Ectodermal cell (in vitro differentiated cells): Measurements from ENCODE around the gene BAIAP2.

Source experiments
- H3K27ac ChIP-seq: 2 replicates; pipeline ENCODE4 v1.7.0; 2013; ENCODE audit warnings: mild to moderate bottlenecking, low read depth, low read length; ENCODE audit not compliant: insufficient read depth, poor library complexity, severe bottlenecking
- H3K27me3 ChIP-seq: 2 replicates; pipeline ENCODE4 v1.7.0; 2013; ENCODE audit warnings: mild to moderate bottlenecking, low read length; ENCODE audit not compliant: insufficient read depth, control insufficient read depth, poor library complexity, severe bottlenecking
- H3K36me3 ChIP-seq: one replicate; pipeline ENCODE4 v1.7.0; 2013; ENCODE audit warnings: low read length; ENCODE audit not compliant: control insufficient read depth, insufficient read depth
- H3K4me1 ChIP-seq: one replicate; pipeline ENCODE4 v1.7.0; 2013; ENCODE audit warnings: low read length; ENCODE audit not compliant: control insufficient read depth, insufficient read depth
- H3K4me3 ChIP-seq: 2 replicates; pipeline ENCODE4 v1.7.0; 2013; ENCODE audit warnings: low read depth, low read length, control low read depth; ENCODE audit not compliant: insufficient read depth
- H3K9me3 ChIP-seq: 2 replicates; pipeline ENCODE4 v1.7.0; 2013; ENCODE audit warnings: mild to moderate bottlenecking, low read length, moderate library complexity; ENCODE audit not compliant: control insufficient read depth
- WGBS, 2 experiments: methylation state at CpG; one replicate each; pipeline ENCODE4 v1.1.7; 2013; ENCODE audit warnings: missing lambda C conversion rate in 2 of 2; 5-methylcytosine and 5-hydroxymethylcytosine counted together

BAIAP2 gene

DNA sequence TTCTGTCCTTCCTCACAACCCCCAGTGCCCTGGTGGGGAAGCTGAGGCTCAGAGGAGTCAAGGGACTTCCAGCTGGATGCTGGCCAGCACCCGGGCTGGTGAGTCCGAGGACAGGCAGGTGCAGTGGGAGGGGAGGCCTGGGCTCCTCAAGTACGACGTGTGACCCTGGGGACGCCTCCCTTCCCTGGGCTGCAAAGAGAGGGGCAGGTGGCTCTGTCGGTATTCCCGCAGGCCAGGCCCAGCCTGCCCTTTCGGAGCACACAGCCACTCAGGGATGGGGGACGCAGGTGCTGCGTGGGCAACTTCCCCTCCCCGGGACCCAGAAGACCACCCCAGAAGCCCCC lies 97.2 kb downstream of the BAIAP2 start:
- peaks cover 40% of the 10 kb centered on the region for H3K4me1 ChIP-seq
- H3K27me3 ChIP-seq = no peaks in the 10 kb centered on the region
- H3K27ac ChIP-seq = no peak overlapping the region
- H3K36me3 ChIP-seq = no peaks in the 10 kb centered on the region
- H3K4me3 ChIP-seq = no peak overlapping the region
- no peaks in the 10 kb centered on the region for H3K9me3 ChIP-seq
- 72 to 74% methylated on average over 11 of the region's 11 CpGs for WGBS, 2 experiments

DNA sequence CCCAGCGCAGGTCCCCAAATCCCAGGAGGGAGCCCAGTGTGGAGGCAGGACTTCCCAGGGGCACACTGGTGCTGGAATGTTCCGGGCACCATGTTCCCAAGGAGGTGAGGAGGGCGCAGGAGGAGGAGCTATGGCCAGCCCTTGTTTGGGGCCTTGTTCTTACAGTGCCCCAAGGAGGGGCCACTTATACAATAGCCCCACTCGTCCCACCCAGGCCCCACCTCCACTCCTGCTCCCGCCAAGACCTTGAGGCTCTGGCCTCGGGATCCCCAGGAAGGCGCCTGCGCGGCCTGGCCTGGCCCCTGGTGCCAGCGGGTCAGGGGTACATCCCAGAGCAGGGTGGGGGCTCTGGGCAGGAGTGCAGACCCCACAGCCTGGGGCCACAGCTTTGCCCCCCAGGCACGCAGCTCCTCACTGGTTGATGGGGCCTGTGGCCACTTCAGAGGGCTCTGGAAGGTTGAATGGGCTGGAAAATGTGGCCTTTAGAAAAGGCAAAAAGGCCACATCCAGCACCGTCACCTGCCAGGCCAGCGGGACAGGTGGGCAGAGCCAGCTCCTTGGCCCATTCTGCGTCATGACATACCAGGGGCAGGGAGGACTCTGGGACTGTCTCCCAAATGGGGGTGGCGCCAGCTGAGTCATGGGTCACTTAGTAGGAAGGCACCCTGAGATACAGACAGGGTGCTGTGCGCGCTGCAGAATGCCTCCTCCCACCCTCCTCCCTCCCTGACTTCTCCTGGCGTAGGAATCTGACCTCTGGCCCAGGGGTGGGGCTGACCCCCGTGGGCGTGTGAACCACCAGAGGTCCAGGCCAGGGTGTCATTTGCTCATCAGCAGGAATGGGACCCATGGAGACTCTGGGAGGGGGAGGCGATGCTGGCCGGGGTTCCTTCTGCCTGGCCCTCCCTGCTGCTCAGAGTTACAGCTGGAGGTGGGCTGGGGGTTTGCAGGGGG lies 98.1 kb downstream of the BAIAP2 start:
- Histone ChIP-seq H3K27ac (no peak overlapping the region), H3K9me3 (no peaks in the 10 kb centered on the region), H3K36me3 (no peaks in the 10 kb centered on the region), H3K4me3 (no peak overlapping the region), H3K4me1 (peaks cover 34% of the 10 kb centered on the region), H3K27me3 (no peaks in the 10 kb centered on the region)
- 91% methylated on average over 22 of the region's 22 CpGs for WGBS, 2 experiments

DNA sequence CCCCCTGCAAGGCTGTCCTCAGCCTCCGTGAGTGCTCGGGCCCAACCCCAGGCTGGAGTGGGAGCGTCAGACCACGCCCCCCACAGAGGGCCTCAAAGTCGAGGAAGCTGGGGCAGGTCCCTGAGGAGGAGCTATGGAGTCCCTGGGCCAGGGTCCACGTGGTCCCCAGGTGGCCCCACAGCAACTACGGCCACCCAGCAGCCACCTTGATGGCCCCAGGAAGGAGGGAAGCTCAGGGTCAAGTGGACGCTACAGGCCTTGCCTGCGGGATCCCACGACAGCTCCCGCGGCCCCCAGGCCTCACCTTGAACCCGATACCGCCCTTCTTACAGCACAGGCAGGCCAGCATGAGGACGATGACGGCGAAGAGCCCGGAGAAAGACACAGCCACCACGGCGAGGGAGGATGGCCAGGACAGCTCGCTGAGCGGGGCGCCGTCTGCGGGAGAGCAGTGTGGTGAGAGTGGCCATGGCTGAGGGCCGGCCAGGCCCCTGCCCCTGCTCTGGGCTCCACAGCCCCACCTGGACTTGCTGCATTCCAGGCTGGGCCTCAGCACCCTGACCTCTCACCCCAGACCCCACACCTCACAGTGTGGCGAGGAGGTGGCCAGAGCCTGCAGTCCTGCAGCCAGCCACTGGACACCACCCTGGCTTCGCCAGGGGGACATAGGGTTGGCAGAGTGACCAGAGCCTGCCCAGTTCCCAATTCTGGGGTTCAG lies 99.3 kb downstream of the BAIAP2 start:
- no peaks in the 10 kb centered on the region for H3K9me3 ChIP-seq
- H3K4me1 ChIP-seq = peaks cover 31% of the 10 kb centered on the region
- H3K36me3 ChIP-seq = no peaks in the 10 kb centered on the region
- no peak overlapping the region for H3K4me3 ChIP-seq
- no peak overlapping the region for H3K27ac ChIP-seq
- no peaks in the 10 kb centered on the region for H3K27me3 ChIP-seq
- WGBS, 2 experiments = 88 to 90% methylated on average over 28 of the region's 28 CpGs

DNA sequence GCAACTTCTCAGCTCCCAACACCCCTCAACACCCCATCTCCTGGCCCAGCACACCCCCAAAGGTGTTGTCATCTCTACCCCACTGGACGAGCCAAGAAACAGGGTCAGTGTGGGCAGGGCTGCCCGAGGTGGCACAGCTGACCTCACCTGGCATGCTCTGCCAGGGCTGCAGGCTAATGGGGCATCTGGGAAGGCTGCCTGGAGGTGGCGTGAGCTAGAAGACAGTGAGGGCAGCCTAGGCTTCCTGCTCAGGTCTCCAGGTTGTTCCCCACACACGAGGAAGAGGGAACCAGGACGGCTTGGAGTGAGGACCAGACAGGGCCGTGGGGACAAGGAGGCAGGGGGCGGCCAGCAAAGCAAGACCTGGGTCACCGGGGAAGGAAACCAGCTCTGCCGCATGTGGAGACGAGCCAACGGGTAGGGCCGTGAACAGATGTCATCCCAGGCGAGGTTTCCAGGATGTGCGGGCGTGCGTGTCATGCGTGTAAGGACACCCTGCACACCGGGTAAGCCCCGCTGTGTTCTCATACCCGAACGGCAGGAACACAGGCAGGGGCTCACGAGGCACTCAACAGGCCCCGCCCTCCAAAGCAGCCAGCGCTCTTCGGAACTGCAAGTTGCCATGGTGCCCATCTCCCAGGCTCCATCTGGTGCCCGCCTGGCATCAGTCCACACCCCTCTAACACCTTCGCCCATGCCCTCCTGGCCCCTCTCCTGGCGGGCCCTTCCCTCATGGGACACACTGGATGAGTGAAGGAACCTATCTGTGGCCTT lies 100.7 kb downstream of the BAIAP2 start:
- Histone ChIP-seq H3K36me3 (no peaks in the 10 kb centered on the region), H3K9me3 (no peaks in the 10 kb centered on the region), H3K4me1 (peaks cover 30% of the 10 kb centered on the region), H3K27me3 (no peaks in the 10 kb centered on the region), H3K4me3 (no peak overlapping the region), H3K27ac (no peak overlapping the region)
- 91 to 92% methylated on average over 28 of the region's 28 CpGs for WGBS, 2 experiments

DNA sequence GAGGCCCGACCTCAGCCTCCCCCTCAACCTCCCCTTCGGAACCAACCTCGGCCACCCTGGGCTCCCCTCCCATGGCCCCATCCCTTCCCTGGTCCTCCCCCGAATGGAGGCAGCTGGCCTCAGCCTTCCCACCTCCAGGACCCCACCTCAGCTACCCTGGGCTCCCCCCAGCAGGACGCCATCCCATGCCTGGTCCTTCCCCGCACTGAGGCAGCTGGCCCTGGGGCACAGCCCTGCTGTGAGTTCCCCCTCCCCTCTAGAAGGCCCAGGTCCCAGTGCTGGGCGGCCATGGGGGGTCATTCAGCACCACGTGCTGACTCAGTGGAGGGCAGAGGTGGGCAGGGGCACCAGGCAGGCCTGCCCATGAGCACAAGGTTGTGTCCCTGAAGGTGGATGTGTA lies 101.4 kb downstream of the BAIAP2 start:
- H3K27ac ChIP-seq = no peak overlapping the region
- no peaks in the 10 kb centered on the region for H3K36me3 ChIP-seq
- no peak overlapping the region for H3K4me3 ChIP-seq
- H3K9me3 ChIP-seq = no peaks in the 10 kb centered on the region
- H3K4me1 ChIP-seq = peaks cover 24% of the 10 kb centered on the region
- WGBS, 2 experiments = 84 to 88% methylated on average over 8 of the region's 8 CpGs
- no peaks in the 10 kb centered on the region for H3K27me3 ChIP-seq

DNA sequence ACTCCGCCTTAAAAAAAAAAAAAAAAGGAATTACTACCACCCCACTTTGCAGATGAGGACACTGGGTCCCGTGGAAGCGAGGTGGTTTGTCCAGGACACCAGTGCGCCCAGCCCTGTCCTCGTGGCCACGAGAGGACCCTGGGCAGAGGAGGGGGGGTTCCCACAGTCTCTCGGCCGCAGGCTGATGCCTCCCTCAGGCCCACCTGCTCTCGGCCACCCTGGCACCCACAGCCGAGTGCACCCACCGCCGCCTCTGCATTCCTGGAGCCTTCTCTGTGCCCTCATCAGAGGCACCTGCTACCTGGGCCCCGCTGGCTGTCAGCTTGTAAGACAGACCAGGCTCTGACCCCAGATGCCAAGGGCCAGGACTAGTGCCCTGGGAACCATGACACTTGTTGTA lies 102.3 kb downstream of the BAIAP2 start:
- H3K27me3 ChIP-seq = no peaks in the 10 kb centered on the region
- H3K4me1 ChIP-seq = peaks cover 17% of the 10 kb centered on the region
- no peak overlapping the region for H3K27ac ChIP-seq
- H3K36me3 ChIP-seq = no peaks in the 10 kb centered on the region
- no peaks in the 10 kb centered on the region for H3K9me3 ChIP-seq
- WGBS, 2 experiments = 95 to 96% methylated on average over 13 of the region's 13 CpGs
- no peak overlapping the region for H3K4me3 ChIP-seq

DNA sequence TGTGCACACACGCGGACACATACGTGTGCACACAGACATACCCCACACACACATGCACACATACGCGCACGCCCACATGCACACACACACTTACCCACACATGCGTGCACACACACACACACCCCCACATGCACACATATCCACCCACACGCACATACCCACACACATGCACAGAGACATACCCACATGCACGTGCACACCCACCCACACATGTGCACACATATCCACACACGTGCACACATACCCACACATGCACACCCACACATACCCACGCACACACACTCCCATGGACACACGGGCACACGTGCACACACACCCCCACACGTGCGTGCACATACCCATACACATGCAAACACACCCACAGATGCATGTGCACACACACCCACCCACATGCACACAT lies 103.1 kb downstream of the BAIAP2 start:
- no peaks in the 10 kb centered on the region for H3K27me3 ChIP-seq
- H3K9me3 ChIP-seq = no peaks in the 10 kb centered on the region
- WGBS, 2 experiments = 87 to 89% methylated on average over 15 of the region's 15 CpGs
- no peaks in the 10 kb centered on the region for H3K36me3 ChIP-seq
- H3K4me3 ChIP-seq = no peak overlapping the region
- H3K4me1 ChIP-seq = peaks cover 17% of the 10 kb centered on the region
- H3K27ac ChIP-seq = no peak overlapping the region

DNA sequence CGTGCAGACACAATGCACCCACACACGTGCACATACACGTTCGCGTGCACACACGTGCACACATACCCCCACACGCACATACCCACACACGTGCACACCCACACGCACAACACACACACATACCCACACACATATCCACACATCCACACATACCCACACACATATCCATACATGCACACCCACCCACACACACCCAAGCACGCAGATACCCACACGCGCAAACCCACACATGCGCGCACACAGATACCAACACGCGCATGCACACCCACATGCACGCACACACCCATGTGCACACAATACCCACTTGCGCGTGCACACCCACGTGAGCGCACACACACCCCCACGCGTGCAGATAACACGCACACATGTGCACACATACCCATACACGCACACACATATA lies 103.5 kb downstream of the BAIAP2 start:
- Histone ChIP-seq H3K4me3 (no peak overlapping the region), H3K27ac (no peak overlapping the region)
- WGBS, 2 experiments = 92% methylated on average over 25 of the region's 25 CpGs

DNA sequence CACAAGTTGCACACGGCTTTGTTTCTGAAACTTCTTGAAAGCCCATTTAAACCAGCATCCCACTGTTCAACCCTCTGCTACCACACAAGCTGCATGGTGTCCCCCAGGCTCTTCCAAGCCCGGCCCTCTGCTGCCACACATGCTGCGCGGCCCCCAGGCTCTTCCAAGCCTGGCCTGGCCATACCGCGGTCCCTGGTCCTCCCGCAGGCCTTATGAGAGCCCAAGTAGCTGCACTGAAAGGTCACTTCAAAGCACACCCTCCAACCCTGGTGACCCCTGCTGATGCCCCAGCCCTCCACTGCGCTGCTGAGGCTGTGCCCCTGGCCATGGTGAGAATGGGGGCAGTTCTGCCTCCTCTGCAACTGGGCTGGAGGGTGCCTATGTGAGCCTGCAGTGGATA lies 104.5 kb downstream of the BAIAP2 start:
- WGBS, 2 experiments = 84 to 88% methylated on average over 8 of the region's 8 CpGs
- Histone ChIP-seq H3K4me1 (peaks cover 12% of the 10 kb centered on the region), H3K9me3 (no peaks in the 10 kb centered on the region), H3K4me3 (no peak overlapping the region), H3K36me3 (no peaks in the 10 kb centered on the region), H3K27me3 (no peaks in the 10 kb centered on the region), H3K27ac (no peak overlapping the region)

More for the DNA sequence above, 103.5 kb downstream of the BAIAP2 start:
- H3K4me1 ChIP-seq = peaks cover 14% of the 10 kb centered on the region
- H3K27me3 ChIP-seq = no peaks in the 10 kb centered on the region
- H3K36me3 ChIP-seq = no peaks in the 10 kb centered on the region
- no peaks in the 10 kb centered on the region for H3K9me3 ChIP-seq

DNA sequence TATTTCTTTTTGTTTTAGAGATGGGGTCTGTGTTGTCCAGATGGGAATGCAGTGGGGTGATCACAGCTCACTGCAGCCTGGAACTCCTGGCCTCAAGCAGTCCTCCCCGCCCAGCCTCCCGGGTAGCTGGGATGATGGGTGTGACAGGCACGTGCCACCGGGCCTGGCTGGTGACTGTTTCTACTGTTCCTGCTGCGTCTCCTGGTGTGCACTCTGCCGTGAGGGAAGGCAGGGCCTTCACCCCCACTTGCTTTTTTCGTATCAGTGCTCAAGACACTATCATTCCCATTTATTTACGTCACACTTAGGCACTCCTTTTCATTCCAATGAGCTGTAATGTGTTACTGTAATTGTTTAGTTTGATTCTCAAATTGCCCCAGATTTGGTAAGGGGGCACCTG lies 105.1 kb downstream of the BAIAP2 start:
- H3K27me3 ChIP-seq = no peaks in the 10 kb centered on the region
- WGBS, 2 experiments = 89 to 91% methylated on average over 8 of the region's 8 CpGs
- H3K4me3 ChIP-seq = no peak overlapping the region
- H3K36me3 ChIP-seq = no peaks in the 10 kb centered on the region
- peaks cover 12% of the 10 kb centered on the region for H3K4me1 ChIP-seq
- no peaks in the 10 kb centered on the region for H3K9me3 ChIP-seq
- no peak overlapping the region for H3K27ac ChIP-seq
